NT2/D1 (cell line): ENCODE data around the gene CDC42.

Experiments
- SUZ12 ChIP-seq: IDR thresholded peaks from 2 replicates; pipeline ENCODE4 v1.6.1; 2011; ENCODE audit not compliant: insufficient read length, insufficient read depth; ENCODE audit errors: extremely low read depth
- YY1 ChIP-seq: IDR thresholded peaks from 2 replicates; pipeline ENCODE4 v1.6.1; 2011; ENCODE audit not compliant: insufficient read length, insufficient read depth
- ZNF274 ChIP-seq: IDR thresholded peaks from 2 replicates; pipeline ENCODE4 v1.6.1; 2011; ENCODE audit warnings: mild to moderate bottlenecking, low read depth, low read length

GRCh38 chr1:22108339-22109105, 56.0 kb downstream of the CDC42 start:
- TF ChIP-seq ZNF274: no peak
- TF ChIP-seq SUZ12: no peak
- no peak for TF ChIP-seq YY1
